SIG-M5 (cell line): ENCODE results near the gene NPHS1.
"Not testable (repeated sequence)": the region's sequence is repeated elsewhere in the genome, so short reads cannot be mapped to it uniquely, and the experiment has no call there.

ENCODE experiments used
- DNase-seq: peaks from one replicate; lab custom pipeline; 2025; lab: John Stamatoyannopoulos, UW

The NPHS1 gene

DNA sequence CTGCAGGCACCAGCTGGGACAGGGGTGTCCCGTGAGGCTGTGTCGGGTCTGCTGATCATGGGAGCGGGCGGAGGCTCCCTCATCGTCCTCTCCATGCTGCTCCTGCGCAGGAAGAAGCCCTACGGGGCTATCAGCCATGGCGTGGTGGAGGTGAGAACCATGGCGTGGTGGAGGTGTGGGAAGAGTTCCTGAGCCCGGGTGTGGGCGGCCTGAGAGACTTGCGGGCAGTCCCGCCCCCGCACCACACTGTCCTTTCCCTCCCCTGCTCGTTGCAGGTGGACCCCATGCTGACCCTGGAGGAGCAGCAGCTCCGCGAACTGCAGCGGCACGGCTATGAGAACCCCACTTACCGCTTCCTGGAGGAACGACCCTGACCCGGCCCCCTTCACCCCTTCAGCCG lies 26.8 kb upstream of the NPHS1 start:
- no peak for DNase-seq

DNA sequence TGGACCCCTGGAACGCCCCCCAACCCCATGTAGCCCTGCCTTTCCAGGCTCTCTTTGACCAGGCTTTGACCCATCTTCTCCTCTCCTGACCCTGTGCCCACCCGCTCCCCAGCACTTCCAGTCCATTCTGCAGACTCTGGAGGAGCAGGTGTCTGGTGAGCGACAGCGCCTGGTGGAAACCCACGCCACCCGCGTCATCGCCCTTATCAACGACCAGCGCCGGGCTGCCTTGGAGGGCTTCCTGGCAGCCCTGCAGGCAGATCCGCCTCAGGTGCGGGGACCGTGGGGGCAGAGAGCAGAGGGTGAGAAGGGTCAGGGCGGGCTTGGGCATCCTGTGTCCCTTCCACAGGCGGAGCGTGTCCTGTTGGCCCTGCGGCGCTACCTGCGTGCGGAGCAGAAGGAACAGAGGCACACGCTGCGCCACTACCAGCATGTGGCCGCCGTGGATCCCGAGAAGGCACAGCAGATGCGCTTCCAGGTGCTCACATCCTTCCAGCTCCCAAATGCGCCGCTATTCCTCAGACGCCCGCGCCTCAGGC lies 22.2 kb upstream of the NPHS1 start:
- no peak for DNase-seq

GRCh38 chr19:35872180-35872579 lies 19.9 kb upstream of the NPHS1 start:
- DNase-seq = no peak

GRCh38 chr19:35871611-35872010 lies 19.3 kb upstream of the NPHS1 start:
- DNase-seq = no peak

GRCh38 chr19:35870798-35871197 lies 18.5 kb upstream of the NPHS1 start:
- DNase-seq = no peak

DNA sequence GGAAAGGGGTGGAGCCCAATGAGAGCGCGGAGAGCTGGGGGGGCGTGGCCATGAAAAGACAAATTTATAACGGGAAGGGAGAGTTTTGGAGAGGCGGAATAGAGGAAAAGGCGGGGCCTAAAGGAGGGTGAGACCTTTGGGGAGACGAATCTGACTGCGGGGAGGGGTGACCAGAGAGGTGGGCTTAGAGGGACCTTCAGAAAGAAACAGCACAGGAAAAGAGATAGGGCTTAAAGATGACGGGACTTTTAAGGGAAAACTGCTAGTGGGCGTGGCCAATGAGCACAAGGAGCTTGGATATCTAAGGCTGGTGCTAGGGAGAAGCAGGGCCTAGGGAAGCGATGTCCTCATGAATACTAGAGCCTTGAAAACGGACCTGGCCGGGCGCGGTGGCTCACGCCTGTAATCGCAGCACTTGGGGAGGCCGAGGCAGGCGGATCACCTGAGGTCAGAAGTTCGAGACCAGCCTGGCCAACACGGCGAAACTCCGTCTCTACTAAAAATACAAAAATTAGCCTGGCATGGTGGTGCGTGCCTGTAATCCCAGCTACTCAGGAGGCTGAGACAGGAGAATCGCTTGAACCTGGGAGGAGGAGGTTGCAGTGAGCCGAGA lies 17.9 kb upstream of the NPHS1 start:
- DNase-seq = not testable (repeated sequence)

- peak; percentile 59 for DNase-seq
These were observed 17.2 kb upstream of the NPHS1 start for GRCh38 chr19:35869327-35870123.

- no peak for DNase-seq
These were observed 16.6 kb upstream of the NPHS1 start for GRCh38 chr19:35868823-35869326.

GRCh38 chr19:35868172-35868822 lies 16.0 kb upstream of the NPHS1 start, which contains the start of gene APLP1:
APLP1 (plus strand) TSS chr19:35868574; CDS start chr19:35868637, 63 bp downstream.
- no peak for DNase-seq

DNA sequence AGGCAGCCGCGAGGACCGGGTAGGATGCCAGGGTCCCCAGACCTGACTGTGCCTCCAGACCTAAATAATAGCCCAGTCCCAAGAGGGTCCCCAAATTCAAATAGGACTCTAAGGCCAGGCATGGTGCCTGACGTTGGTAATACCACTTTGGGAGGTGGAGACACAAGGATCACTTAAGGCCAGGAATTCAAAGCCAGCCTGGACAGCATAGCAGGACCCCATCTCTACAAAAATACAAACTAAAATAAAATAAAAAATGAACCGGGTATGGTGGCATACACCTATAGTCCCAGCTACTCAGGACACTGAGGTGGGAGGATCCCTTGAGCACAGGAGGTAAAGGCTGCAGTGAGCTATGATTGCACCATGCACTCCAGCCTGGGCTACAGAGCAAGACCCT lies 10.7 kb upstream of the NPHS1 start:
- no peak for DNase-seq

DNA sequence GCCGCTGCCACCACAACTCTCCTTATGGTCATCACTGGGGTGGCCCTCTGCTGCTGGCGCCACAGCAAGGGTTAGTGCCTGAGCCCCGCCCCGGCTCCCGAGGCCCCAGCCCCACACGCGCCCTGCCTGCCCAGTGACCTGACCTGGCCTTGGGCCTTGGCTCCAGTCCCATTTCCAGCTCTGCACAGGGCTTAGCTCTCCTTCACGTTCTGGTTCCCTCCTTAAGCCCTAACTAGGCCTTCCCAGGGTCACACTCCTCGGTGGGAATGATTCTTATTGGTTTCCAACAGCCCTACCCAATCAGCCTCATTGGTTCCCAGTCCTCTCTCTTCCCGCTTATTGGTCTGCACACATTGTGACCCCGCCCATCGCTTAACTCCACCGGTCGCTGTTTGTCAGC lies 10.2 kb upstream of the NPHS1 start:
- DNase-seq = no peak

- no peak for DNase-seq
These were observed 9.4 kb upstream of the NPHS1 start for GRCh38 chr19:35861640-35862160.

DNA sequence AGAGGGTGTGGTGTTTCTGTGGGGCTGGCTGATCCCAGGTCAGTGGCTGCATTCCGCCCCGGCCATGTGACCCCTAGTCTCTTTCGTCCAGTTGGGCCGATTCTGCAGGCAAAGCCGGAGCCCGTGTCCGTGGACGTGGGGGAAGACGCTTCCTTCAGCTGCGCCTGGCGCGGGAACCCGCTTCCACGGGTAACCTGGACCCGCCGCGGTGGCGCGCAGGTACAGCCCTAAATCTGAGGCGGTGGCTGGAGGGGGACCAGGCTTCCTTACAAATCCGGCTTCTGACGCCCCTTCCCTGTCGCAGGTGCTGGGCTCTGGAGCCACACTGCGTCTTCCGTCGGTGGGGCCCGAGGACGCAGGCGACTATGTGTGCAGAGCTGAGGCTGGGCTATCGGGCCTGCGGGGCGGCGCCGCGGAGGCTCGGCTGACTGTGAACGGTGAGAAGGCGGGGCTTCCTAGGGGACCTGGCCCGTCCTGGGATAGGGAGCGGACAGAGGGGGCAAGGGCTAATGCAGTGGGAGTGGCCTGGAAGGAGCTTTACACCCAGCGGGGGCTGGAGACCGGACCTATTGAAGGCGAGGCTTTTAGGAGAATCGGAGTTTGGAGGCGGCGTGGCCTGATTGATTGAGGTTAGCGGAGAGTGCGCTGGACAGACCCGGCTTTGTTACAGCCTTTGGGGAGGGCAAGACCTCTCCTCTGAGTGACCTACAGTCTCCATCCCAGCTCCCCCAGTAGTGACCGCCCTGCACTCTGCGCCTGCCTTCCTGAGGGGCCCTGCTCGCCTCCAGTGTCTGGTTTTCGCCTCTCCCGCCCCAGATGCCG lies 8.7 kb upstream of the NPHS1 start:
- no peak for DNase-seq

GRCh38 chr19:35860436-35860817 lies 8.1 kb upstream of the NPHS1 start:
- DNase-seq = no peak

DNA sequence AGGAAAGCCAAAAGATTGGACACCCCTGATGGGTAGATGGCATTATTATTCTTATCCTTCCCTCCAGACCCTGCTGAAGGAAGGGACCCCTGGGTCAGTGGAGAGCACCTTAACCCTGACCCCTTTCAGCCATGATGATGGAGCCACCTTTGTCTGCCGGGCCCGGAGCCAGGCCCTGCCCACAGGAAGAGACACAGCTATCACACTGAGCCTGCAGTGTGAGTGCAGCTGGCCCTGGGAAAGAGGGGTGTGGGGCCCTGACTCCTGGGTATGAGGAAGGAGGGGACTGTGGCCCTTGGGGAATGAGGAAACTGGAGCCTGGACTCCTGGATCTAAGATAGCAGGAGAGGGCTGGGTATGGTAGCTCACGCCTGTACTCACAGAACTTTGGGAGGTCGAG lies 7.1 kb upstream of the NPHS1 start:
- DNase-seq = no peak

DNA sequence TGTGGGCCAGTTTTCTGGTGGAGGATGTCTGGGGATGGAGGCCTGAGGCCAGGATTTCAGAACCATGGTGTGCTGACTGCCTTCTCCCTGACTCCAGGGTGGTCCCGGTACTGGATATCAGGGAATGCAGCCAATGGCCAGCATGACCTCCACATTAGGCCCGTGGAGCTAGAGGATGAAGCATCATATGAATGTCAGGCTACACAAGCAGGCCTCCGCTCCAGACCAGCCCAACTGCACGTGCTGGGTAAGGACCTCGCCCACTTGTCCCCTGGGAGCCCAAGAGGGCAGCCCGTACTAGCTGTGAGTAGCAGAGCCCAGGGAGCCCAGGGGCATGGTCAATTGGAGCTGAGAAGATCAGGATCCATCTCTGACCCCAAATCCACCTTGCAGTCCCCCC lies 6.0 kb upstream of the NPHS1 start:
- DNase-seq = no peak

DNA sequence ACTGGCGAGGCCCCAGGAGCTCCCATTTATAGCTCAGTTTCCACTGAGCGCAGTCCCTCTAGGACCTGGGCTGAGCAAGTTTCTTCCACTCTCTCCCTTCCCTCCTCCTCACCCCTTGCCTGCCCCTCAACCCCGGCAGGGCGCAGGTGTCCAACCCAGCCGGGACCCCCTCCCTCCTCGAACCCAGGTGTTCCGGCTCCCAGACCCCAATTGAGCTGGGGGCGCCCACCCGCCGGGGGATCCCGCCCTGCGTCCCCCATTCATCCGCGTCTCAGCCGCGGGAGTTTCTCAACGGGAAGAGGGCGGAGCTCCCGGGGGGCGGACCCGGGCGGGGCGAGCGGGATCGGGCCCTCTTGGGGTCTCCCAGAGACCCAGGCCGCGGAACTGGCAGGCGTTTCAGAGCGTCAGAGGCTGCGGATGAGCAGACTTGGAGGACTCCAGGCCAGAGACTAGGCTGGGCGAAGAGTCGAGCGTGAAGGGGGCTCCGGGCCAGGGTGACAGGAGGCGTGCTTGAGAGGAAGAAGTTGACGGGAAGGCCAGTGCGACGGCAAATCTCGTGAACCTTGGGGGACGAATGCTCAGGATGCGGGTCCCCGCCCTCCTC lies 4.3 kb upstream of the NPHS1 start, which contains the start of gene KIRREL2:
KIRREL2 (plus strand) TSS at position 366 of the 604 bp plus-strand sequence; CDS start at position 575, 209 bp downstream.
- DNase-seq = no peak

GRCh38 chr19:35853038-35853756 lies 893 bp upstream of the NPHS1 start:
- no peak for DNase-seq

GRCh38 chr19:35851213-35852028 lies 883 bp downstream of the NPHS1 start:
- no peak for DNase-seq
